Activated CD4-positive, alpha-beta T cell treated with anti-CD3 and anti-CD28 coated beads, Interleukin-2, Interleukin-6, amounts not matched to agents 100 ng/mL and 50 ng/mL, durations not matched to agents 16 hours and 8 hours (primary cell): Measurements from ENCODE around the gene SULT1C3.
"Not testable (repeated sequence)": the region's sequence is repeated elsewhere in the genome, so short reads cannot be mapped to it uniquely, and the experiment has no call there.

Experiments used
- DNase-seq: peaks from one replicate; pipeline ENCODE4 v3.0.0-alpha.2; 2020

SULT1C3 gene

GRCh38 chr2:108253106-108253505 is 13.3 kb downstream of the SULT1C3 start:
- no peak for DNase-seq

- DNase-seq: no peak
These were observed 18.1 kb downstream of the SULT1C3 start for GRCh38 chr2:108257757-108258331.

- no peak for DNase-seq
These were observed 21.0 kb downstream of the SULT1C3 start for GRCh38 chr2:108260773-108261172.

DNA sequence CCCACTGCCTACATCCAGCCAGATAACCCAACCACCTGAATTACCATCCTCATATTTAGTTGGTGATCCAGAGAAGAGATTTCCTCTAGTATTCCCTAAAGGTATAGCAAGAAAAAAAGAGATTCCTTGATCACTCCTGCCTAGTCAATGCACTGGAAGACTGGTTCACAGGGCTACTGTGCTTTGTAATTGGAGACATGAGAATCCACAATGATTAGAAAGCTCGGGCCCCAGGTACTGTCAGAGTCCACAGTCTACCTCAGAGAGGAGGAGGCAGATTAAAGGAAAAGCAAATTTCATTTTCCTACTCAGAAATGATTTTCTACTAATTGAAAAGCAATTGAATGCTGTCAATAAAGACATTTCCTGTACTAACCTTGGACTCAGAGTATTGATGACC is 22.3 kb downstream of the SULT1C3 start:
- no peak for DNase-seq

DNA sequence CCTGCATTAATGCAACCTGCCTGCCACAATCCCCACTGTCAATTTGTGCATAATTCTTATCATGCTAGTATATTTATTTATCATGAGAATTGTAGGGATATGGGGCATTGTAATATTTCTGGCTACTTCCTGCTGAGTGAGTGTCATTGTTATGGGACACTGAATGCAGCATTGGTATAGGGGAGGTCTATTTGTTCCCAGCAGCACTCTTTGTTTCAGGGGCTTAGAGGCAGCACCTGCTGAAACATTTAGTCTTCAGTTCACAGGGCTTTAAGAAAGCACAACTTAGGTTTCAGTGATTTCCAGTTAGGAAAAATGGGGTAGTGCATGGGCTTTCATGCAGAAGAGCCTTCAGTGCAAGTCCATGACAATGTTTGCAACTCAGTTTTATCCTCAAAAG is 23.6 kb downstream of the SULT1C3 start:
- no peak for DNase-seq

GRCh38 chr2:108266218-108266617 is 26.4 kb downstream of the SULT1C3 start:
- no peak for DNase-seq

DNA sequence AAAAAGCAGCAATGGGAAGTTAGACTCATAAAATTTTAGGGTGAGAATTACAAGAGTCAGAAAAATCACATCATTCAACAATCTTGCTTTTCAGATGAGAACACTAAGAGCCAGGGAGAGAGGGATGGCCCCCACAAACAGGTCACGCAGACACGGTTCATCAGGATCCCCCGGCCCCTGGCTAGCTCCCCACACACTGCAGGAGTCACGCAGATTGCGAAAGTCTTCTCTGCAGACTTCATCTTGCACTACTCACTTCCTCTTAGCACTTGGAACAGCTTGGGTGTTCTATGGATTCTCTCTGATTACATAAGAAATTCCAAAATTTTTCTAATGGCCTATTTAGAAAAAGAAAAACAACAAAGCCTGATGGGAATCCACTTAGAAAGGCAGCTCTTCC is 27.3 kb downstream of the SULT1C3 start:
- DNase-seq: no peak

DNA sequence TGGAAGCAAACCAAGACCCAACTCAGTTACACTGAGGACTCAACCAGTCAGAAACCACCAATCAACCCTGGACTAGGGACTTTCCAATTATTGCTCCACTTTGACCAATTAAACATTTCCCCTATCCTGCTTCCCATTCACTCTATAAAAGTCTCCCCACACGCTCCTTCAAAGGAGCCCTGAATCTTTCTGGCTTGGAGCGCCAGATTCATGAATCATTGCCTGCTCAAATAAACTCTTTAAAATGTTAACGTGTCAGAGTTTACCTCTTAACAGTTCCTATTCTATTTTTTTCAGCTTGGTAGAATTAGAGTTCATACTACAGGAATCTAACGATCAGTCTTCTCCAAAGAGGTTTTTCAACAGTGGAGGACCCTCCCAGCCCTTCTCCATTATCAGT is 28.2 kb downstream of the SULT1C3 start:
- no peak for DNase-seq

- DNase-seq: no peak
These were observed 30.6 kb downstream of the SULT1C3 start for GRCh38 chr2:108270346-108270745.

DNA sequence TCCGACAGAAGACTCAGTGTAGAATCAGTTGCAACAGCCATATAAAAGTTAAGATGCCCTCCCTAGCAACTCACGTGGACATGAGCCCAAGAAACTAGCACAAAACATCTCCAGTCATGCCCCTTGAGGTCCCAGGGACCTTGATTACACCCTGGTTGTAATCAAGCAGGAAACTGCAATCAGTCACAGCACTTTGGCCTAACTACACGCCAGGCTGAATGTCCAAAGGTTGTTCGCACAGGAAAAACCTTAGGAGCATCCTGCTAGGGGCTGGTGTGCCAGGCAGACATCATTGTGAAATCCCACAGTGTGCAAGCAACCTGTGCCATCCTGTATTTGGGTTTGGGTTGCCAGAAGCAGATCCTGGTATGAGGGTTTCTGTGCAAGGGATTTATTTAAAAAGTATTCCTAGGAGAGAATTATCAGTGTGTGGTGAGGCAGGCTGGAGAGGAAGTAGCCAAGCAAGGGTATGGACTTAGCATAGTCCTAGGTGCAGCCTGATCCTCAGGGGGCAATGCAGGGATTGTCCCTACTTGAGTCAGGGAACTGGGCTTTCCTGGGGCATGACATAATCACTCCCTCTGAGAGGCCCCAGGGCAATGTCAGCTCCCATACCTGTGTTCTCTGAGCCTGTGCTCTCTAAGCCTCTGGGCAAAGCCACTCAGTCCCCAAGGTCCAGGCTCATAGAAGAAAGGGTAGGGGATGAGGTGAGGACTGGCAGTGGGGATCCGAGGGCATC is 31.2 kb downstream of the SULT1C3 start:
- no peak for DNase-seq

- no peak for DNase-seq
These were observed 32.0 kb downstream of the SULT1C3 start for GRCh38 chr2:108271691-108272253.

GRCh38 chr2:108278631-108279030 is 38.9 kb downstream of the SULT1C3 start:
- DNase-seq: no peak

DNA sequence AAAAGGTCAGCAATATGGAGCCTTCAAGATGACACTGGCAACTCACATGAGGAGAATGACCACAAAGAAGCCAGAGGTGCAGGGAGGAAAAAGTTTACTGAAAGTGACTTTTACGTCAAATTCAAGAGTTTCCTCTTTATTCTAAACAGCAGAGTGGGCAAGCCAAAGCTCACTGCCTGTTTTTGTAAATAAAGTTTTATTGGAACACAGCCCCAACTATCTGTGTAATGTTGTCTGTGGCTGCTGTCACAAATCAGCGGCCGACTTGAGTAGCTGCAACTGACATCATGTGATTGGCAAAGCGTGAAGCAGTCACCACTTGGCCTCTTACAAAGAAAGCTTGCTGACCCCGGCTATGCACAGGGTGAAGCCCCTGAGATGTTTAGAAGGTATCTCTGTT is 39.7 kb downstream of the SULT1C3 start:
- DNase-seq: no peak

DNA sequence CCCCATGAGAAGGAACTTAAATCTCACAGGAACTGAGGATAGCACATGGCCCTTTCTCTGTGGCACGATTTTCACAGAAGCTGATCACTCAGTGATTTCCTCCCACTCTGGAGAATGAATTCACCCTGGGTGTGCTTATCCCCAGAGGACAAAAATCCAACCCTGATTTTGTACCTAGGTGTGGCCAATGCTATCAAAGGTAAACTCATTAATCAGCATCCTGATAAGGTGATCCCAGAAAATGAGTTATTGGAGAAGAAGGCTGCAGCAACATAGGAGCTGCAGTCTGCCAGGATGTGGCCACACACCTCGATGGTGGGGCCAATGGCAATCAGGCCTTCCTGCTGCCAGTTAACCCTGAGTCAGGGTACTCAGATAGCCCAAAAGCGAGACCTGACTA is 40.7 kb downstream of the SULT1C3 start:
- DNase-seq: no peak

GRCh38 chr2:108284566-108284965 is 44.8 kb downstream of the SULT1C3 start:
- not testable (repeated sequence) for DNase-seq

- no peak for DNase-seq
These were observed 45.8 kb downstream of the SULT1C3 start for GRCh38 chr2:108285616-108286015.

- DNase-seq: no peak
These were observed 47.4 kb downstream of the SULT1C3 start for GRCh38 chr2:108287169-108287568.

DNA sequence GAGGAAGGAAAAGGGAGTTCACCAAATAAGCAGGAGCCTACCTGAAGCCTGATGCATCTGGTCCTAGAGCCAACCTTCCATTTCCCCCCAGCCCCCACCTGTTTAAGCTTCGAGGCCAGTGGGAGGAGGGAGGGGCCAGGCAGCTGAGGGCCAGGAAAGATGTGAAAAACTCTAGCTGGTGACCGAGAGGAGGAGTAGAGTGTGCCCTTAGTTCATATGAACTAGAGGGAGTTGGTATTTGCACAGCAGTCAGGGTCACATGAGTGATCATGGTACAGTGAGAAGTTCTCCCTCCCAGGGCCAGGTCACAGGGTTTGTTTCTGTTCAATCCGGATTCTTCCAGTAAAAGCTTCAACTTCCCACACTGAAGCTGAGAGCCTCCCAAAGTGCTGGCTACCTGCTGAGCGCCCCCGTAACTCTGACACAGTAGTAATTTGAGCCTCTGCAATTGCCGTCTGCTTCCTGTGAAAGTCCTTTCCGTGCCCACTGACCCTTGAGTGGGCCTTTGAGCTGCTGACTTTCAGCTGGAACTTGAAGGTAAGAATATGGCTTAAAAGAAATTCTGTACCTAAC is 48.9 kb downstream of the SULT1C3 start, which contains the start of gene SULT1C2:
SULT1C2 (plus strand) TSS at position 362 of the 573 bp plus-strand sequence. CDS start 4,773 bp downstream, outside the sequence.
- DNase-seq: no peak

- DNase-seq: no peak
These were observed 54.1 kb downstream of the SULT1C3 start for GRCh38 chr2:108293850-108294249.

DNA sequence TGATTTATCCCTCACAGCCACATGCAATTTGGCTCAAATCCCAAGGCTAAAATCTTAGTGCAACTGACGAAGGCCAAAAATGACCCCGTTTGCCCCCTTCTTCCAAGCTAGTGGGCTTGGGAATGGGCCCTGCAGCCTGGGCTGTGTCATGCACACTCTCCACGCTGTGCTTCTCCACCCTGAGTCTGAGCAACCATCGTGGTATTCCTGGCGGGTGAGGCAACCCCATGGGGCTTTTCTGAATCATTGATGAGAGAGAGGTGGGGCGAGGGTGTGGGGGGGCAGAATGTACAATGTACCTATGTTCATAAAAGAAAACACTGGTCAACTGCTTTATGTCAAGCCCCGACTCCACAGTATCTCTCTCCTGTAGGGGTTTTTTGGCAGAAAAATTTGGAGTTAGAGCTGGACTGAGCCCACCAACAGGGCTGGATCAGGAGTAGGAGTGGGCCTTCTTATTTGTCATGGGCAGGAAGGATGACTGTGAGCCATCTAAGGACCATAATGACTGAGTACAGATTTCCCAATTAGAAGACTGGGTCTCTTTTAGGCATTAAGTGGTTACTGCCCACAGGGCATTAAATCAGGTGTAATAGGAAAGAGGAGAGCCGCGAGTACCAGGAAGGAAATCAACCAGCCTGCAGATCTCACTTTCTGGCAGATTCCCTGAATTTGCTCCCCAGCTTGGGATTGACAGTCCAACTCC is 57.8 kb downstream of the SULT1C3 start:
- DNase-seq: no peak

DNA sequence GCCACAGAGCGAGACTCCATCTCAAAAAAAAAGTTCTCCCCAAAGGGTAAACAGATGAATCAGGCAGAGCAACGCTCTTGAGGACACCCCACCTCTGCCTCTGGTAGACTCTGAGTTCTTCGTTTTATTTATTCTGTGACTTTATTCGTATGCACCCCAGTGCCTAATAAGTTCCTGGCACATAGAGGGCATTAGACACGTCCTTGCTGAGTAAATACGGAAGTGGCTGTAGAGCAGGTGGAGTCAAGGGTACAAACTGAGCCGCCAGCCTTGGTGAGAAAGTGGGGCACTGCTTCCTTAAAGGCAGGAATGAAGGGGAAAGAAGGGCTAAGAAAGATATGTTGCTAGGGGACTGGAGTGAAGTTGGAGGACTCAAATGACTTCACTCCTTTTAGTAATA is 61.8 kb downstream of the SULT1C3 start:
- no peak for DNase-seq

GRCh38 chr2:108304975-108305374 is 65.2 kb downstream of the SULT1C3 start:
- DNase-seq: no peak

DNA sequence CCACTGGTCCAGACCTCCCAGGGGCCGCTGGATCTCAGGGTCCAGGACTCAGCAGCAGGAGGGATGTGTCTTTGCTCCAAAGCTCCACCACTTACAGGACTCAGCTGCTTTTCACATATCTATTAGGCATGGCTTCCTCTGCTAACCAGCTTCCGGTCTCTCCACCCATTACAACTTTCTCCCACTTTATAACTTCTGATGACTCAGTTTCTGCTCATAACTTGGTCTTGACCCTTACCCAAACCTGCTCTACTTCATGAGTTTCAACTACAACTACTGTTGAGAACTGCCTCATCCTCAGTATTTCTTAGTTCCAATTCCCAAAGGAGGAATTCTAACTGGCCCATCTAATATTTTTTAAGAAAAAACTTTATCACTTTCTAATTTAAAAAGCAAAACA is 66.1 kb downstream of the SULT1C3 start:
- no peak for DNase-seq
